Embryonic facial prominence (tissue), 1 donor: ENCODE results near the gene TXK.

Experiments used
- DNase-seq: peaks from one replicate; pipeline ENCODE4 v3.0.0-alpha.2; 2016; ENCODE audit errors: extremely low spot score

Gene TXK

DNA sequence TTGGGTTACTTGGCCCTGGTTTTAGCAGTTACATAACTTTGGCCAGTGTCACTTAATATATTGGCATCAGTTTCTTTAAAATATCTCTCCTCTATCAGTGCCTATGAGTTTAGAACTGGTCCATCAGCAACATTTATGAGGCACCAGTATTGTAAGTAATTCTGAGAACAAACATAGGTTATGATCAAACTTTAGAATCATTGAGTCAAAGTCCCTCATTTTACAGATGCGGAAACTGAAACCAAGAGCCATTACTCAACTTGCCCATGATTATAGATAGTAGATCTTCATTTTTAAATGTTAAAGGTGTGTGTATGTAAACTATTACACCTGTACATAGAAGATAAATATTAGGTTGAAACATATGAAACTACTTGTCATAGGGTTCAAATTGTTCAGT lies 113.0 kb downstream of the TXK start:
- no peak for DNase-seq

DNA sequence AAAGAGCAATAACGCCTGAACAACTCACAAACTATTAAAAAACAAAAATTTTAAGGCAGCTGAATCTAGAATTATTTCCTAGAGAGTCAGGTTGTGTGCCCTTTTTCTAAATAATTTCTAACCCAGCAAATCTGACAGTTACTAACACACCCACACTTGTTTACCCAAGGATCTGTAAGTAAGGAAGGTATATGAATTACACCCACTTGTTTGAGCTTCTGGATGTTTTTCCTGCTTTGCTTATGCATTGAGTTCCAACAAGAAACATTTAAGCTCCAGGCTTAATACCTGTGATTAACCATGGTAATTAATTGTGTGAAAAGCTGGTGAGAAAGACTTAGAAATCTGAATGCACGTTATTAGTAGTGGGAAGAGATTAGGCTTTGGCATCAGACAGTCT lies 115.9 kb downstream of the TXK start:
- DNase-seq, result no peak

DNA sequence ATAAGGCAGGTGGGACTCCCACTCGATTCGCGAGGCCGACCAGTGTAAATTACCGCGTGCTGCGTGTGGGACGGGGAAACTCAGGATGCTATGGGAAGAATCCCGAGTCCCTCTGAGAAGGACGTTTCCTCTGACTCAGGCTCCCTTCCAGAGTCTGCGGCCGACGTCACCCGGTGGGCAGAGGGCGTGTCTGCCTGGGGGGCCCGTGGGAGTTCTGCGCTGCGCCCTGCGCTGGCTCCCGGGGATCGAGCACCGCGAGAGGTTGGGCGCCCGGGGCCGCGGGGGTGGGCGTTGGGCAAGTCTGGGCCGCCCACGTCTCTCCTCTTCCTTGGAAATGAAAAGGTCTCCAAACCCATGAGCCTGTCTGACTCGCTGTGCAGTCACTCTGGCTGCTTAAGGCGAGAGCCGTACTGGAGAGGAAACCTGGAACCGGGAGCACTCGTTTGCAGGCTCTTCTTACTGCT lies 116.9 kb downstream of the TXK start:
- DNase-seq, result no peak
